MM.1S (cell line): ENCODE data around the gene FOXA2.

Experiments used
- CTCF ChIP-seq: fragments of 300-600 bp; sonication (generic); IDR thresholded peaks from 2 replicates; pipeline ENCODE4 v1.5.1; 2016; ENCODE audit warnings: antibody characterized with exemption, low read length, mixed read lengths
- EZH2phosphoT487 ChIP-seq: fragments of 300-600 bp; sonication (generic); IDR thresholded peaks from 2 replicates; pipeline ENCODE4 v1.6.1; 2018; ENCODE audit warnings: antibody characterized with exemption, low read length

DNA sequence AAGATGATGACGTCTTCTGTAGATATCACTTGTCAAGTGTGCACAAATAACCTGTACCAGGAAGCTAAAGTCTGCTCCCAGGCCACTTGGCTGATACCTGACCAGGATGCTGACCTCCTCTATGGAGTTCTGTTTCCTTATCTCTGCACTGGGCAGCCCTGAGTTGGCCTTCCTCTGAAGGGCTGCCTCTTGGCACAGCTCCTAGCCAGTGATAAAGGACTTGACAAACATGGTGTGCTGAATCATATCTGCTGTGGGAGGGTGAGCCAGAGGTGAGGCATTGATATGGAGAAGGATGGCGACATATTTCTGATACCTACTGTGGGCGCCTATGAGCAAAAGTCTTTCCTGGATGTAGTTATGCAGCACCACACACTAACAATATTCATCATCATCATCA is 32.8 kb upstream of the FOXA2 start:
- TF ChIP-seq CTCF (no peak), EZH2phosphoT487 (no peak)
